ENCODE data around the gene RPUSD1.

RPUSD1 gene

GRCh38 chr16:800834-801511, 12.8 kb upstream of the RPUSD1 start:
- H3K9me2 ChIP-seq (replicated peaks; ENCODE audit: insufficient read depth, low read length) = no peaks in the 10 kb centered on the region
- no peak overlapping the region for H3K4me2 ChIP-seq (ENCODE audit: low read depth, low read length, poor library complexity, severe bottlenecking)
- no peak for TF ChIP-seq EZH2phosphoT487 (conservative IDR thresholded peaks at IDR 0.05; ENCODE audit: low read length)
- TF ChIP-seq CTCF (IDR thresholded peaks at IDR 0.05; ENCODE audit: insufficient read depth, low read length, poor library complexity, severe bottlenecking) = no peak
- no peaks in the 10 kb centered on the region for H4K20me1 ChIP-seq (ENCODE audit: low read depth, low read length)
- no peaks in the 10 kb centered on the region for H3K9me3 ChIP-seq (ENCODE audit: insufficient read depth, low read length)
- no peaks in the 10 kb centered on the region for H3K27me3 ChIP-seq (ENCODE audit: low read length)
- no peak overlapping the region for H3K4me3 ChIP-seq (ENCODE audit: insufficient read depth, low read length, poor library complexity, severe bottlenecking)
- no peaks in the 10 kb centered on the region for H3F3A ChIP-seq (ENCODE audit: insufficient read depth)
- H3K27ac ChIP-seq (ENCODE audit: low read depth, low read length) = no peak overlapping the region
- no peak overlapping the region for H2AFZ ChIP-seq (ENCODE audit: low read depth, low read length, severe bottlenecking)
- H3K9ac ChIP-seq (ENCODE audit: low read length) = no peak overlapping the region
- no peaks in the 10 kb centered on the region for H3K36me3 ChIP-seq (ENCODE audit: low read length)
- H3K79me2 ChIP-seq (ENCODE audit: insufficient read depth, low read length) = no peaks in the 10 kb centered on the region

- no peaks in the 10 kb centered on the region for H3K9me2 ChIP-seq (replicated peaks; ENCODE audit: insufficient read depth, low read length)
- TF ChIP-seq EZH2phosphoT487 (conservative IDR thresholded peaks at IDR 0.05; ENCODE audit: low read length) = no peak
- no peak for TF ChIP-seq CTCF (IDR thresholded peaks at IDR 0.05; ENCODE audit: insufficient read depth, low read length, poor library complexity, severe bottlenecking)
- no peak within 1 kb of the TSS for H3K9ac ChIP-seq (ENCODE audit: low read length)
- H3F3A ChIP-seq (ENCODE audit: insufficient read depth) = no peaks in the 10 kb centered on the region
- H2AFZ ChIP-seq (ENCODE audit: low read depth, low read length, severe bottlenecking) = no peak within 1 kb of the TSS
- no peaks in the 10 kb centered on the region for H4K20me1 ChIP-seq (ENCODE audit: low read depth, low read length)
- H3K9me3 ChIP-seq (ENCODE audit: insufficient read depth, low read length) = no peaks in the 10 kb centered on the region
- H3K27ac ChIP-seq (ENCODE audit: low read depth, low read length) = no peak within 1 kb of the TSS
- no peak within 1 kb of the TSS for H3K4me2 ChIP-seq (ENCODE audit: low read depth, low read length, poor library complexity, severe bottlenecking)
- H3K4me3 ChIP-seq (ENCODE audit: insufficient read depth, low read length, poor library complexity, severe bottlenecking) = no peak within 1 kb of the TSS
- H3K27me3 ChIP-seq (ENCODE audit: low read length) = no peaks in the 10 kb centered on the region
- no peaks in the 10 kb centered on the region for H3K36me3 ChIP-seq (ENCODE audit: low read length)
- no peaks in the 10 kb centered on the region for H3K79me2 ChIP-seq (ENCODE audit: insufficient read depth, low read length)
These were observed 12.0 kb upstream of the RPUSD1 start, which contains the start of gene GNG13 for GRCh38 chr16:799948-800833. TSS of gene GNG13 (minus strand) at chr16:800734. CDS start at chr16:799077, 1,657 bp downstream.

- no peak overlapping the region for H3K4me2 ChIP-seq (ENCODE audit: low read depth, low read length, poor library complexity, severe bottlenecking)
- H3K9ac ChIP-seq (ENCODE audit: low read length) = no peak overlapping the region
- no peak overlapping the region for H2AFZ ChIP-seq (ENCODE audit: low read depth, low read length, severe bottlenecking)
- TF ChIP-seq EZH2phosphoT487 (conservative IDR thresholded peaks at IDR 0.05; ENCODE audit: low read length) = no peak
- TF ChIP-seq CTCF (IDR thresholded peaks at IDR 0.05; ENCODE audit: insufficient read depth, low read length, poor library complexity, severe bottlenecking) = no peak
- no peaks in the 10 kb centered on the region for H3K27me3 ChIP-seq (ENCODE audit: low read length)
- H3F3A ChIP-seq (ENCODE audit: insufficient read depth) = no peaks in the 10 kb centered on the region
- no peaks in the 10 kb centered on the region for H3K9me2 ChIP-seq (replicated peaks; ENCODE audit: insufficient read depth, low read length)
- H3K27ac ChIP-seq (ENCODE audit: low read depth, low read length) = no peak overlapping the region
- no peaks in the 10 kb centered on the region for H3K9me3 ChIP-seq (ENCODE audit: insufficient read depth, low read length)
- no peak overlapping the region for H3K4me3 ChIP-seq (ENCODE audit: insufficient read depth, low read length, poor library complexity, severe bottlenecking)
- no peaks in the 10 kb centered on the region for H4K20me1 ChIP-seq (ENCODE audit: low read depth, low read length)
- no peaks in the 10 kb centered on the region for H3K79me2 ChIP-seq (ENCODE audit: insufficient read depth, low read length)
- no peaks in the 10 kb centered on the region for H3K36me3 ChIP-seq (ENCODE audit: low read length)
These were observed 11.1 kb upstream of the RPUSD1 start for GRCh38 chr16:799111-799947.
